Measurements from ENCODE around the gene BORCS5. TPM values are rescaled to one million over a fixed set of nuclear protein-coding genes. Genes with fewer than 3 reads are reported as not detected.

The BORCS5 gene
- total RNA-seq, 1 experiment from 2014 or later = 13.9 TPM

DNA sequence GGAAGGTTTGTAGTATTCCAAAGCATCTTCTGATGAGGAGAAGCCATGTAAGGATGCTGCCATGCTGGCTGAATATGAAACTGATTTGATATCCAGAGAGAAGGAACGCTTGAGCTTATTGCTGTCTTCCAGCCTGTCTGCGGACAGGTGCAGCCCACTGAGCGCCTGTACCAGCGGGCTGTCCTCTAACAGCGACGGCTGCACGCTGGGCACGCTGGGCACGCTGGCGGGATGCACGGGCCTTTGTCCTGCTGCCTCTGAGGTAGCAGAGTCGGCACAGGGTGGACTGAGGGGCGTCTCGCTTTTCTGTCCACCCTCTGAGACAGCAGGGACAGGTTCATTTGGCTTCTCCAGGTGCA lies 120.6 kb downstream of the BORCS5 start:
- no peak for DNase-seq
- H3K14ac ChIP-seq (ENCODE audit: insufficient read depth, low read length) = no peak overlapping the region
- H2BK15ac ChIP-seq (ENCODE audit: low read depth, low read length) = no peak overlapping the region
- no peaks in the 10 kb centered on the region for H3K79me2 ChIP-seq (ENCODE audit: insufficient read depth, low read length)
- no peaks in the 10 kb centered on the region for H3K27me3 ChIP-seq (ENCODE audit: insufficient read depth, low read length)
- H3K79me1 ChIP-seq (ENCODE audit: insufficient read depth, low read depth, low read length, poor library complexity, severe bottlenecking) = no peaks in the 10 kb centered on the region
- no peaks in the 10 kb centered on the region for H4K20me1 ChIP-seq (ENCODE audit: control insufficient read depth, insufficient read depth, insufficient read length)
- no peak overlapping the region for H2AK5ac ChIP-seq (ENCODE audit: insufficient read length, low read length)
- no peak overlapping the region for H2AFZ ChIP-seq (ENCODE audit: low read length)
- H3K4ac ChIP-seq (ENCODE audit: low read depth, low read length) = no peak overlapping the region
- no peaks in the 10 kb centered on the region for H3K27me3 Mint-ChIP-seq (ENCODE audit: low read depth)
- H3K9ac ChIP-seq (ENCODE audit: extremely low read depth, insufficient read length, low read length) = no peak overlapping the region
- H2BK20ac ChIP-seq (ENCODE audit: low read depth, low read length, poor library complexity, severe bottlenecking) = no peak overlapping the region
- no peak overlapping the region for H2BK12ac ChIP-seq (ENCODE audit: insufficient read length, low read depth, low read length)
- H3K9me3 ChIP-seq (ENCODE audit: control insufficient read depth, low read depth, low read length) = no peaks in the 10 kb centered on the region
- H2BK5ac ChIP-seq (ENCODE audit: insufficient read length, low read length) = no peak overlapping the region
- TF ChIP-seq, protein P1, sequence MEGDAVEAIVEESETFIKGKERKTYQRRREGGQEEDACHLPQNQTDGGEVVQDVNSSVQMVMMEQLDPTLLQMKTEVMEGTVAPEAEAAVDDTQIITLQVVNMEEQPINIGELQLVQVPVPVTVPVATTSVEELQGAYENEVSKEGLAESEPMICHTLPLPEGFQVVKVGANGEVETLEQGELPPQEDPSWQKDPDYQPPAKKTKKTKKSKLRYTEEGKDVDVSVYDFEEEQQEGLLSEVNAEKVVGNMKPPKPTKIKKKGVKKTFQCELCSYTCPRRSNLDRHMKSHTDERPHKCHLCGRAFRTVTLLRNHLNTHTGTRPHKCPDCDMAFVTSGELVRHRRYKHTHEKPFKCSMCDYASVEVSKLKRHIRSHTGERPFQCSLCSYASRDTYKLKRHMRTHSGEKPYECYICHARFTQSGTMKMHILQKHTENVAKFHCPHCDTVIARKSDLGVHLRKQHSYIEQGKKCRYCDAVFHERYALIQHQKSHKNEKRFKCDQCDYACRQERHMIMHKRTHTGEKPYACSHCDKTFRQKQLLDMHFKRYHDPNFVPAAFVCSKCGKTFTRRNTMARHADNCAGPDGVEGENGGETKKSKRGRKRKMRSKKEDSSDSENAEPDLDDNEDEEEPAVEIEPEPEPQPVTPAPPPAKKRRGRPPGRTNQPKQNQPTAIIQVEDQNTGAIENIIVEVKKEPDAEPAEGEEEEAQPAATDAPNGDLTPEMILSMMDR (conservative IDR thresholded peaks at IDR 0.05) = no peak
- H3K23me2 ChIP-seq (ENCODE audit: insufficient read length, low read depth, low read length, poor library complexity, severe bottlenecking) = no peaks in the 10 kb centered on the region
- no peaks in the 10 kb centered on the region; a peak in 1 of 5 replicates for H3K9me3 Mint-ChIP-seq
- no peak overlapping the region for H2BK120ac ChIP-seq (ENCODE audit: low read depth, low read length, poor library complexity, severe bottlenecking)
- no peak overlapping the region for H3K4me3 Mint-ChIP-seq
- H3K27ac ChIP-seq (ENCODE audit: insufficient read length, low read depth, low read length) = no peak overlapping the region
- H3K4me2 ChIP-seq (ENCODE audit: insufficient read depth, insufficient read length, low read length) = no peak overlapping the region
- no peak overlapping the region for H3K56ac ChIP-seq (ENCODE audit: insufficient read length, low read depth, low read length)
- H3K4me1 Mint-ChIP-seq = peaks cover 8 to 21% of the 10 kb centered on the region in 2 experiments
- no peak overlapping the region for H4K8ac ChIP-seq (replicated peaks; ENCODE audit: insufficient read length, low read depth, low read length)
- WGBS (ENCODE audit: extremely low coverage, insufficient read length, low lambda C conversion rate) = no CpG with 5 or more reads among the region's 14 CpGs
- H3K23ac ChIP-seq (ENCODE audit: insufficient read length, low read depth, low read length) = no peak overlapping the region
- H3T11ph ChIP-seq (ENCODE audit: low read length) = no peak overlapping the region
- H4K91ac ChIP-seq (ENCODE audit: insufficient read length, low read depth, low read length) = no peak overlapping the region
- no peak overlapping the region for H4K5ac ChIP-seq (ENCODE audit: insufficient read length, low read depth, low read length)
- H3K27ac Mint-ChIP-seq = no peak overlapping the region
- H3K4me1 ChIP-seq (ENCODE audit: insufficient read depth, low read length) = no peaks in the 10 kb centered on the region
- peaks cover 31 to 66% (median 46%) of the 10 kb centered on the region in 3 experiments; a peak in 6 of 7 replicates for H3K36me3 Mint-ChIP-seq (ENCODE audit: insufficient read depth in 1 of 3, low read depth in 3 of 3)
- no peak overlapping the region for H3K18ac ChIP-seq (ENCODE audit: insufficient read length, low read depth, low read length)

Data from H9 (cell line).